KMS-11 (cell line): Measurements from ENCODE around the gene ALPK1.
"Not testable (repeated sequence)": the region's sequence is repeated elsewhere in the genome, so short reads cannot be mapped to it uniquely, and the experiment has no call there.

Experiments
- H2AFZ ChIP-seq: fragments of 200-600 bp; sonication (generic); 2 replicates; pipeline ENCODE4 v1.6.1; 2016; ENCODE audit warnings: antibody characterized with exemption, mixed run types, low read depth
- H3K27ac ChIP-seq: fragments of 200-600 bp; sonication (generic); 2 replicates; pipeline ENCODE4 v1.6.1; 2016; ENCODE audit warnings: mild to moderate bottlenecking, mixed run types
- H3K27me3 ChIP-seq: fragments of 200-600 bp; sonication (generic); 2 replicates; pipeline ENCODE4 v1.6.1; 2017; ENCODE audit warnings: mild to moderate bottlenecking, low read depth, mixed run types, moderate library complexity; ENCODE audit not compliant: insufficient read depth
- H3K36me3 ChIP-seq: fragments of 200-600 bp; sonication (generic); 2 replicates; pipeline ENCODE4 v1.6.1; 2017; ENCODE audit warnings: mild to moderate bottlenecking, mixed run types; ENCODE audit not compliant: insufficient read depth
- H3K4me1 ChIP-seq: fragments of 200-600 bp; sonication (generic); 2 replicates; pipeline ENCODE4 v1.6.1; 2016; ENCODE audit warnings: mild to moderate bottlenecking, low read depth, mixed run types; ENCODE audit not compliant: poor library complexity, severe bottlenecking
- H3K4me2 ChIP-seq: fragments of 200-600 bp; sonication (generic); 2 replicates; pipeline ENCODE4 v1.7.0; 2016; ENCODE audit warnings: mild to moderate bottlenecking, mixed run types
- H3K4me3 ChIP-seq: fragments of 200-600 bp; sonication (generic); IDR thresholded peaks from 2 replicates; pipeline ENCODE4 v1.6.1; 2017; ENCODE audit warnings: low read depth, low read length, mixed read lengths; ENCODE audit not compliant: insufficient read depth
- H3K79me2 ChIP-seq: fragments of 200-600 bp; sonication (generic); 2 replicates; pipeline ENCODE4 v1.6.1; 2016; ENCODE audit warnings: low read depth, mixed run types; ENCODE audit not compliant: insufficient read depth
- H3K9ac ChIP-seq: fragments of 200-600 bp; sonication (generic); 2 replicates; pipeline ENCODE4 v1.6.1; 2016; ENCODE audit warnings: mild to moderate bottlenecking, mixed run types
- H4K20me1 ChIP-seq: fragments of 200-600 bp; sonication (generic); 2 replicates; pipeline ENCODE4 v1.6.1; 2016; ENCODE audit warnings: mild to moderate bottlenecking, mixed run types; ENCODE audit not compliant: insufficient read depth
- CTCF ChIP-seq: fragments of 200-600 bp; sonication (generic); conservative IDR thresholded peaks from 2 replicates; pipeline ENCODE4 v1.6.1; 2017; ENCODE audit warnings: low read depth, mild to moderate bottlenecking, antibody characterized with exemption, low read length, moderate library complexity, mixed read lengths

Gene ALPK1

GRCh38 chr4:112431158-112431557 lies 134.0 kb downstream of the ALPK1 start:
- H3K9ac ChIP-seq = no peak overlapping the region
- no peak for TF ChIP-seq CTCF
- no peak overlapping the region for H2AFZ ChIP-seq
- no peaks in the 10 kb centered on the region for H3K4me1 ChIP-seq
- H3K79me2 ChIP-seq = no peaks in the 10 kb centered on the region
- H3K36me3 ChIP-seq = no peaks in the 10 kb centered on the region
- no peaks in the 10 kb centered on the region for H4K20me1 ChIP-seq
- H3K27me3 ChIP-seq = no peaks in the 10 kb centered on the region
- H3K27ac ChIP-seq = no peak overlapping the region
- no peak overlapping the region for H3K4me2 ChIP-seq
- no peak overlapping the region for H3K4me3 ChIP-seq

- H3K9ac ChIP-seq = no peak overlapping the region
- H3K36me3 ChIP-seq = no peaks in the 10 kb centered on the region
- H3K4me2 ChIP-seq = no peak overlapping the region
- H3K27ac ChIP-seq = no peak overlapping the region
- H4K20me1 ChIP-seq = no peaks in the 10 kb centered on the region
- H3K79me2 ChIP-seq = no peaks in the 10 kb centered on the region
- H3K4me1 ChIP-seq = no peaks in the 10 kb centered on the region
- no peak overlapping the region for H2AFZ ChIP-seq
- H3K4me3 ChIP-seq = no peak overlapping the region
- H3K27me3 ChIP-seq = no peaks in the 10 kb centered on the region
- TF ChIP-seq CTCF = no peak
Observed at GRCh38 chr4:112436987-112437386, 139.8 kb downstream of the ALPK1 start.

GRCh38 chr4:112442226-112442625 lies 145.1 kb downstream of the ALPK1 start:
- not testable (repeated sequence) for H3K9ac ChIP-seq, H2AFZ ChIP-seq, H3K4me3 ChIP-seq, H4K20me1 ChIP-seq, H3K4me2 ChIP-seq, H3K27me3 ChIP-seq, H3K36me3 ChIP-seq, H3K4me1 ChIP-seq, H3K79me2 ChIP-seq, H3K27ac ChIP-seq

GRCh38 chr4:112448306-112449132 lies 151.3 kb downstream of the ALPK1 start:
- Histone ChIP-seq H3K4me2 (no peak overlapping the region), H3K27me3 (no peaks in the 10 kb centered on the region), H3K4me1 (no peaks in the 10 kb centered on the region), H3K36me3 (no peaks in the 10 kb centered on the region), H3K9ac (no peak overlapping the region), H3K79me2 (no peaks in the 10 kb centered on the region), H3K27ac (no peak overlapping the region), H3K4me3 (no peak overlapping the region), H2AFZ (no peak overlapping the region), H4K20me1 (no peaks in the 10 kb centered on the region)
- TF ChIP-seq CTCF = no peak

- Histone ChIP-seq H3K36me3 (no peaks in the 10 kb centered on the region), H3K4me2 (no peak overlapping the region), H3K4me1 (no peaks in the 10 kb centered on the region), H2AFZ (no peak overlapping the region), H3K27me3 (no peaks in the 10 kb centered on the region), H3K27ac (no peak overlapping the region), H3K9ac (no peak overlapping the region), H4K20me1 (no peaks in the 10 kb centered on the region), H3K79me2 (no peaks in the 10 kb centered on the region), H3K4me3 (no peak overlapping the region)
- no peak for TF ChIP-seq CTCF
Observed at GRCh38 chr4:112449708-112450107, 152.5 kb downstream of the ALPK1 start.
